Raji (cell line): ENCODE measurements around the gene SLC1A7.

Experiments
- POLR2A ChIP-seq: IDR thresholded peaks from 2 replicates; pipeline ENCODE4 v1.6.1; 2011; ENCODE audit warnings: low read depth, low read length, control low read depth; ENCODE audit not compliant: insufficient read depth

The SLC1A7 gene

GRCh38 chr1:53165408-53165961, 23.0 kb upstream of the SLC1A7 start:
- TF ChIP-seq POLR2A = no peak

DNA sequence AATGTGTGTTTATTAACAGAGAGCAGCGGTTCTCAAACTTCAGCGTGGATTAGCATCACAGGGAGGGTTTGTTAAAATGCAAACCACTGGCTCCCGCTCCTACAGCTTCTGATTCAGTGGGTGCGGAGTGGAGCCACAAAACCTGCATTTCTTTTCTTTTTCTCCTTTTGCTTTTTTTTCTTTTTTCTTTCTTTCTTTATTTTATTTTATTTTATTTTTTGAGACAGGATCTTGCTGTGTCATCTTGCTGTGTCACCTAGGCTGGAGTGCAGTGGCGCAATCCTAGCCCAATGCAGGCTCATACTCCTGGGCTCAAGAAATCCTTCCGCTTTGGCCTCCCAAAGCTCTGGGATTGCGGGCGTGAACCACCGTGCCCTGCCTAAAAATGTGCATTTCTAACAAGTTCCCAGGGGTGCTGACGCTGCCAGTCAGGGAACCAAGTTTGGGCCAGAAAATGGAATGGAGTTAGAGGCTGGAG, 20.9 kb upstream of the SLC1A7 start:
- no peak for TF ChIP-seq POLR2A

- no peak for TF ChIP-seq POLR2A
Observed at GRCh38 chr1:53162621-53163020, 20.2 kb upstream of the SLC1A7 start.

GRCh38 chr1:53160924-53161378, 18.5 kb upstream of the SLC1A7 start:
- TF ChIP-seq POLR2A = no peak

GRCh38 chr1:53158900-53159299, 16.5 kb upstream of the SLC1A7 start:
- TF ChIP-seq POLR2A = no peak

DNA sequence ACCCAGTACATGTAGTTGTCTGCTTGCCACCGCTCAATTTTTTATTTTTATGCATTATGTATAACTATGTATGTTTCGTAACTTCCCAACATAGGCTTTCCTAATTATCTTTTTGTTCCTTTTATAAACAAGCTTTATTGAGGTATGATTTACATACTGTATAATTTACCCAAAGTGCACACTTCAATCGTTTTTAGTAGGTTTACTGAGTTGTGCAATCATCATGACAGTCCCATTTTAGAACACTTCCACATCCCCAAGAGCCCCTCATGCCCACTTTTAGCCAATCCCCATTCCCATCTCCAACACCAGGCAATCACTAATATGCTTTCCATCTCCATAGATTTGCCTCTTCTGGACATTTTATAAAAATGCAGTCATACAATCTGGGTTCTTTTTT, 14.3 kb upstream of the SLC1A7 start:
- TF ChIP-seq POLR2A = no peak

DNA sequence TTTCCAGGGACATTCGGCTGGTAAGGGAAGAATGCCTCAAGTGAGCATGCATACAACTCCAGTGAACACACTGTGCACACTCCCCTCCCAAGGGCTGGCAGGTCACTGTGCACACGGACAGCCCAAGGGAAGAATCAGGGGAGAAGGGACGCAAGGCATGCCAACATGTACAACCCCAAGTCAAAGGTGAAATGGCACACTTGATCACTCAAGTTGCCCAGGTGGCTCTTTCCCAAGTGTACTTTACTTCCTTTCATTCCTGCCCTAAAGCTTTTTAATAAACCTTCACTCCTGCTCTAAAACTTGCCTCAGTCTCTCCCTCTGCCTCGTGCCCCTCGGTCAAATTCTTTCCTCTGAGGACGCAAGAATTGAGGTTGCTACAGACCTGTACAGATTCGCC, 13.5 kb upstream of the SLC1A7 start:
- TF ChIP-seq POLR2A = no peak

- no peak for TF ChIP-seq POLR2A
Observed at GRCh38 chr1:53155534-53155933, 13.1 kb upstream of the SLC1A7 start.

GRCh38 chr1:53154859-53155438, 12.5 kb upstream of the SLC1A7 start:
- TF ChIP-seq POLR2A = no peak

DNA sequence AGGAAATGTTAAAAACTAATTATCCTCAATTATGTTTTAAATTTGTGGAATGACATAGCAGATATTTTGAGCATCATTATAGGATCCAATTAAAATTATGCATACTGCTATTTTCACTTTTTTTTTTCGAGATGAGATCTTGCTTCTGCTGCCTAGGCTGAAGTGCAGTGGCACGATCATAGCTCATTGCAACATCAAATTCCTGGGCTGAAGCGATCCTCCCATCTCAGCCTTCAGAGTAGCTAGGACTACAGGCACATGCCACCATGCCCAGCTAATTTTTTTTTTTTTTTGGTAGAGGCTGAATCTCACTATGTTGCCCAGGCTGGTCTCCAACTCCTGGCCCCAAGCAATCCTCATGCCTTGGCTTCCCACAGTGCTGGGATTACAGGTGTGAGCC, 11.3 kb upstream of the SLC1A7 start:
- TF ChIP-seq POLR2A = no peak

DNA sequence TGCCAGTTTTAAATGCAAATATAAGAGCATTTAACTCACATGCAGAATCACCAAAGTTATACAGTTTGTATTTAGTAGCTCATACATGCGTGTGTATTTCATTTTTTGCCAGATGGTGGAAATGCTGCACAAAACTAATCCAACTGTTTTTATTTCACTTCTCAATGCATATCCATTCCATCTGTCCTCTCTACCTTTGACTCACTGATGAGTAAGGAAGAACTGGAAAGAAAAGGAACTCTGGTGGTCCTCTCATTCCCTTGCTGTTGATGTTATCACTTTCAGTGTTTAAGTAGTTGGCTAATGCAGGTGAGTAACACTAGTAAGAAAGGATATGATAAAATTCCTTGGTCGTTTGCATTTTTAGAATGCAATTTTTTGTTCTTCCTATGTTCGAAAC, 5.7 kb upstream of the SLC1A7 start:
- TF ChIP-seq POLR2A = no peak

- no peak for TF ChIP-seq POLR2A
Observed at GRCh38 chr1:53147174-53147573, 4.7 kb upstream of the SLC1A7 start.

GRCh38 chr1:53145942-53146708, 3.7 kb upstream of the SLC1A7 start:
- TF ChIP-seq POLR2A = no peak

DNA sequence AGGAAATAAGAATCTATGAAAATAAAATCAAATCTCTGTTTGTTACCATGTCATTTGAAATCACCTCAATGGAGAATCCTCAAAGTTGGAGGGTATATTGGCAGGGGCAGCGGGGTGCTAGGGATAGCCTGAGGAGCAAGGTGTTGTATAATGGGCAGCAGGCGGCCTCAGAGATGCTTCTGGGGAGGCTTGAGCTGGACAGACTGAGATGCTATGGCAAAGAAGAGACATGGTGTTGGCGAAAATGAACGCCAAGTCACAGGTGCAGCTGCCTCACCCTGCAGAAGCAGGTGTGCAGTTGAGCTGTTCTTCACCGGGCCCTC, 3.1 kb upstream of the SLC1A7 start:
- TF ChIP-seq POLR2A = no peak

DNA sequence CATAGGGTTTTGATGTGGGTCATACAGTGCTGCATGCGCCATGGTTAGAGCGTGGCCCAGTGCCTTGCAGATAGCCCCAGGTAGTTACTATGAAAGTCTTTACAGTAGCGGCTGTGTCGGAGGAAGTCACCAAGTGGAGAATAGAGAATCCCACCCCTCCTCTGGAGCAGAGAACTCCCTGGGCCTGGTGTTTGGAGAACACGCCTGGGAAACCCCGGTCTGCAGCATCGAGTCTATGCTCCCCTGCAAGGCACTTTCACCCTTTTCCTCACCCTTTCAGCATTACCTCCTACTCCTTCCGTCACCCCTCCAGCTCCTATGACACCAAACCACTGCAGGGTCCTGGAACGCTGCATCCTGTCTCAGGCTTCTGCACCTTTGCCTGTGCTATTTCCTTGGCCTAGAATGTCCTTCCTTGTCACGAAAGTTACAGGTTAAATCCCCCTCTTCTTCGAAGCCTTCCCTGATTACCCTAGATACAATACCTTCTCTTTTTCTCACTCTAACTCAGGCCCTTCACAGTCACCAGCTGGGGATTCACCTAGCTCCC, 2.7 kb upstream of the SLC1A7 start:
- TF ChIP-seq POLR2A = no peak

DNA sequence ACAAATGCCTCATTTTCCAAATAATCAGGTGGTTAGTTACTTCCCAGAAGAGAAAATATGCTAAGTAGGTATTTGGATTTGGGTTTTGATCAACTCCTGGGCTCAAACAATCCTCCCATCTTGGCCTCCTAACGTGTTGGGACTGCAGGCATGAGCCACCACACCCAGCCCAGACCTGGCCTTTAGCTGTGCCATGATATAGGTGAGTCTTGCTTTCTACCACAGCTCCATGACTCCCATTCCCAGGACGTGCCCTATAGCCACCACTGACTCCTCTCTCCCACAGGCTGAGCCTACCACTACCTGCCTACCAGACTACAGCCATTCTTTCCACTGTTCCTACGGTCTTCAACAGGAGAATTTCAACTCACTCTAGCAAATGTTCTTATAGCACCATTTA, 1.8 kb upstream of the SLC1A7 start:
- no peak for TF ChIP-seq POLR2A
